COLO829 (cell line): ENCODE measurements around the gene MSMP.

ENCODE experiments used
- DNase-seq: peaks from one replicate; pipeline ENCODE4 v3.0.0; 2012; ENCODE audit warnings: low spot score

The MSMP gene

GRCh38 chr9:35718721-35719511 is 35.2 kb downstream of the MSMP start:
- no peak for DNase-seq

GRCh38 chr9:35717132-35717870 is 36.8 kb downstream of the MSMP start:
- no peak for DNase-seq

- DNase-seq, result no peak
These were observed 37.8 kb downstream of the MSMP start for GRCh38 chr9:35716230-35716629.

GRCh38 chr9:35714579-35715252 is 39.4 kb downstream of the MSMP start:
- no peak for DNase-seq

GRCh38 chr9:35714123-35714522 is 40.0 kb downstream of the MSMP start:
- no peak for DNase-seq

GRCh38 chr9:35713578-35713977 is 40.5 kb downstream of the MSMP start:
- no peak for DNase-seq

GRCh38 chr9:35712762-35713400 is 41.2 kb downstream of the MSMP start:
- no peak for DNase-seq

GRCh38 chr9:35711501-35712428 is 42.3 kb downstream of the MSMP start:
- DNase-seq, result no peak

GRCh38 chr9:35710818-35711500 is 43.1 kb downstream of the MSMP start:
- DNase-seq, result no peak

- no peak for DNase-seq
These were observed 45.9 kb downstream of the MSMP start for GRCh38 chr9:35708146-35708545.

- DNase-seq, result no peak
These were observed 47.1 kb downstream of the MSMP start for GRCh38 chr9:35706951-35707350.

- DNase-seq, result no peak
These were observed 48.1 kb downstream of the MSMP start for GRCh38 chr9:35705836-35706430.

GRCh38 chr9:35705372-35705771 is 48.7 kb downstream of the MSMP start:
- DNase-seq, result no peak

GRCh38 chr9:35703906-35704672 is 50.0 kb downstream of the MSMP start:
- no peak for DNase-seq
